ENCODE measurements around the gene CABS1.

The CABS1 gene

DNA sequence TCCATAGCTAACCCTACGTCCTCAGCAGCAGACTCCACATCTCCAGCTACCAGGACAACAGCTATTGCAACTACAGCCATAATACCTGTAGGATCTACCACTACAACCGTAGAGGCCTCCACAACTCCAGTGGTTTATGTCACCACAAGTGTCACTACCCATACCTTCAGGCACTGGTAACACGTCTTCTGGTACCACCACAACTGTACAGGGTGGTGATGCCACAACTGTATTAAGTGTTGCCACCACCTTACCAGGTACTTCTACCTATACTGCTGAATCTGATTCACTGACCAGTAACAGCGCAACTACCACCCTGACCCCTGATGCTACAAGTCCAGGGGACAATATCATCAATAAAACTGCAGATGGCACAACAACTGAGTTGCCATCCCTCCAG is 34.6 kb upstream of the CABS1 start:
- no peak for DNase-seq (ENCODE audit: low read depth)

DNA sequence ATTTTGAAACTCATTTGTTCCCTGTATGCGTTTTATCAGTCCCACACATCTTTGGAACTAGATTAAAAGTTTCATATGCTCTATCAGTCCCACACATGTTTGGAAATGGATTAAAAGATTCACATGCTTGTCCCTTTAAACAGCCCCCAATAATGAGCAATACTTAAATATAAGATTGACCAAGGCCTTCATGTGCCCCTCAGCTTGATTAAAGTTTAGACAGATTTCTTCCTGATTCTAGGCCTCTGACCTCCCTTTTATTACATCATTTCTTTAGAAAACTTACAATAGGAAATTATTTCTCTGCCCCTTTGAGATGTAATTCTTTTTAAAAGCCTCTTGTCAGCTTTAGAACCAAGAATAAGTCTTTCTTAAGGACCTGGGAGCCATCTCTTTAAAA is 31.7 kb upstream of the CABS1 start:
- TF ChIP-seq, protein P1, sequence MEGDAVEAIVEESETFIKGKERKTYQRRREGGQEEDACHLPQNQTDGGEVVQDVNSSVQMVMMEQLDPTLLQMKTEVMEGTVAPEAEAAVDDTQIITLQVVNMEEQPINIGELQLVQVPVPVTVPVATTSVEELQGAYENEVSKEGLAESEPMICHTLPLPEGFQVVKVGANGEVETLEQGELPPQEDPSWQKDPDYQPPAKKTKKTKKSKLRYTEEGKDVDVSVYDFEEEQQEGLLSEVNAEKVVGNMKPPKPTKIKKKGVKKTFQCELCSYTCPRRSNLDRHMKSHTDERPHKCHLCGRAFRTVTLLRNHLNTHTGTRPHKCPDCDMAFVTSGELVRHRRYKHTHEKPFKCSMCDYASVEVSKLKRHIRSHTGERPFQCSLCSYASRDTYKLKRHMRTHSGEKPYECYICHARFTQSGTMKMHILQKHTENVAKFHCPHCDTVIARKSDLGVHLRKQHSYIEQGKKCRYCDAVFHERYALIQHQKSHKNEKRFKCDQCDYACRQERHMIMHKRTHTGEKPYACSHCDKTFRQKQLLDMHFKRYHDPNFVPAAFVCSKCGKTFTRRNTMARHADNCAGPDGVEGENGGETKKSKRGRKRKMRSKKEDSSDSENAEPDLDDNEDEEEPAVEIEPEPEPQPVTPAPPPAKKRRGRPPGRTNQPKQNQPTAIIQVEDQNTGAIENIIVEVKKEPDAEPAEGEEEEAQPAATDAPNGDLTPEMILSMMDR (IDR thresholded peaks at IDR 0.05; ENCODE audit: low read depth, low read length): no peak
- TF ChIP-seq POLR2A (IDR thresholded peaks at IDR 0.05; ENCODE audit: extremely low read depth, insufficient read length) (no peak), MYC (IDR thresholded peaks at IDR 0.05; ENCODE audit: low read depth, low read length) (no peak)
- TF ChIP-seq, protein P2, sequence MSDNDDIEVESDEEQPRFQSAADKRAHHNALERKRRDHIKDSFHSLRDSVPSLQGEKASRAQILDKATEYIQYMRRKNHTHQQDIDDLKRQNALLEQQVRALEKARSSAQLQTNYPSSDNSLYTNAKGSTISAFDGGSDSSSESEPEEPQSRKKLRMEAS (IDR thresholded peaks at IDR 0.05; ENCODE audit: low read depth, low read length): no peak
- H3K4me3 ChIP-seq (ENCODE audit: low read depth, low read length): no peak overlapping the region
- DNase-seq (ENCODE audit: low read depth): no peak

More for the DNA sequence above, 34.6 kb upstream of the CABS1 start:
- TF ChIP-seq POLR2A (IDR thresholded peaks at IDR 0.05; ENCODE audit: extremely low read depth, insufficient read length) (no peak), MYC (IDR thresholded peaks at IDR 0.05; ENCODE audit: low read depth, low read length) (no peak)
- TF ChIP-seq, protein P1 (IDR thresholded peaks at IDR 0.05; ENCODE audit: low read depth, low read length): no peak
- TF ChIP-seq, protein P2 (IDR thresholded peaks at IDR 0.05; ENCODE audit: low read depth, low read length): no peak
- no peak overlapping the region for H3K4me3 ChIP-seq (ENCODE audit: low read depth, low read length)

DNA sequence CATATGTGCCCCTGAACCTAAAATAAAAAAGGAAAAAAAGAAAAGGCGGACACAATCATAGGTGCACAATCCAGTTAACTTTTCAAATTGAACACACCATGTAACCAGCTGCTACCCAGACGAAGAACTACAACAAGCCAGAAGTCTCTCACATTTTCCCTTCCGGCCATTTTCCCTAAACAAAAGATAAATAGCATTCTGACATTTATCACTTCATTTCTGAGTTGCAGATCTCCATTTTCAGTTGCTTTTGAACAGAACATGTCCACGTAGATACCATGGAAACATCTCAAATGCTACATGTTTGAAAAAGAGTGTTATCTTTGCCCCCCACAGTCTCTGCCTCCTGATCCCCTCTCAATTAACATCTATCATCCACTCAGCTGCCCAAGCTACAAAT is 29.2 kb upstream of the CABS1 start:
- TF ChIP-seq MYC (IDR thresholded peaks at IDR 0.05; ENCODE audit: low read depth, low read length) (no peak), POLR2A (IDR thresholded peaks at IDR 0.05; ENCODE audit: extremely low read depth, insufficient read length) (no peak)
- TF ChIP-seq, protein P1 (IDR thresholded peaks at IDR 0.05; ENCODE audit: low read depth, low read length): no peak
- TF ChIP-seq, protein P2 (IDR thresholded peaks at IDR 0.05; ENCODE audit: low read depth, low read length): no peak
- H3K4me3 ChIP-seq (ENCODE audit: low read depth, low read length): no peak overlapping the region
- no peak for DNase-seq (ENCODE audit: low read depth)

DNA sequence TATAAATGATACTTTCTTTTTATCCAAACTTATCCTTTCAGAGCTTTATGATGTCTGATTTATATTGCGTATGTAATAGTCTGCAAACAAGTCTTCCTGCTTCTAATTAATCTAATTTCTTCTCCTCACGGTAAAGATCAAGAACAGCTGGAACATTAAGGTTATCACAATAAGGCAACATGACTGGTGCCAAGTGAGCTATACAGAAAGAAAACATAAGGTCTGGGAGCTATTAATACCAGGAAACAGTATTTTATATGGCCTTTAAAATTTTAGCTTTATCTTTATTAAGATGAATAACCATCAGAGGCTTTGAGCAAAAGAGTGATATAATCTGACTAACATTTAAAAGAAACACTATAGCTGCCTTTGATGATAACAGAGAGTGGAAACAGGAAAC is 28.7 kb upstream of the CABS1 start:
- H3K4me3 ChIP-seq (ENCODE audit: low read depth, low read length): no peak overlapping the region
- TF ChIP-seq POLR2A (IDR thresholded peaks at IDR 0.05; ENCODE audit: extremely low read depth, insufficient read length) (no peak), MYC (IDR thresholded peaks at IDR 0.05; ENCODE audit: low read depth, low read length) (no peak)
- TF ChIP-seq, protein P1 (IDR thresholded peaks at IDR 0.05; ENCODE audit: low read depth, low read length): no peak
- TF ChIP-seq, protein P2 (IDR thresholded peaks at IDR 0.05; ENCODE audit: low read depth, low read length): no peak
- DNase-seq (ENCODE audit: low read depth): no peak

DNA sequence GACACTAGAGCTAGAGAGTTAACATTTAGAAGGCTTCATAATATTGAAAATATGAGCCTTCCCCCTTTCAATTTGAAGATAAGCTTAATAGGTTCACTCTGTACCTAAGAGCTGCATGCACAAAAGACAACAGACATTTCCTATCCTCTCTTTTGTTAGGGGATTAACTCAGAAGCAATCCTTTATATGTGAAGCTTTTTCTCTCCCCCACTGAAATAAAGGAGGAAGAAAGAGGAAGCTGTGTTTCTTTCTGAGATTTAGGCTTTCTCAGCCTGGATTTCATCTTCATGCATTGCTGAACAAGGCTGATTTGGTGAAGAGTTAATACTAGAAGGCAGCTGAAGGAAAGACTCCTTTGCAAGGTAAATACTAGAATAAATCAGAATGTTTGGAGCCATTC is 21.0 kb upstream of the CABS1 start:
- H3K4me3 ChIP-seq (ENCODE audit: low read depth, low read length): no peak overlapping the region
- no peak for DNase-seq (ENCODE audit: low read depth)
- TF ChIP-seq, protein P1 (IDR thresholded peaks at IDR 0.05; ENCODE audit: low read depth, low read length): no peak

DNA sequence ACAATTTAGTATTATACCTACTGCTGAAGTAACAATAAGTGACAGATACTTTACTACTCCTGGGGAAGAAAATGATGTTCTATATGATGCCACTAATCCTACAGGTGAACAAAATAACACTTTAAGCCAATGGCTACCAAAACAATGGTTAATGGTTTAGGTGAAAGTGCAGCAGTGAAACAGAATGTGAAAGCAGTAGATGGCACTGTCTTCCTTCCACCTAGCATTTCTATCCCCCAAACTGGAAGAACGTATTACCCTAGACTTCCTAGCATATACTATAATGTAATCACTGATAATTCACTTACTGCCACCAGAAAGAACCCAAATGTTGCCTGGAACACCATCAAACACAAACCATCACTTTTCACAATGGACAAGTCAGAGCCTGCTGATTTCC is 18.9 kb upstream of the CABS1 start:
- DNase-seq (ENCODE audit: low read depth): no peak
- TF ChIP-seq, protein P1 (IDR thresholded peaks at IDR 0.05; ENCODE audit: low read depth, low read length): no peak
- TF ChIP-seq MYC (IDR thresholded peaks at IDR 0.05; ENCODE audit: low read depth, low read length): no peak
- TF ChIP-seq, protein P2 (IDR thresholded peaks at IDR 0.05; ENCODE audit: low read depth, low read length): no peak
- TF ChIP-seq POLR2A (IDR thresholded peaks at IDR 0.05; ENCODE audit: extremely low read depth, insufficient read length): no peak
- H3K4me3 ChIP-seq (ENCODE audit: low read depth, low read length): no peak overlapping the region
